Activated CD4-positive, alpha-beta T cell treated with anti-CD3 and anti-CD28 coated beads, Interleukin-2, amount 50 U/mL, for 4 hours (primary cell): Measurements from ENCODE around the gene POLQ.
"Not testable (repeated sequence)": the region's sequence is repeated elsewhere in the genome, so short reads cannot be mapped to it uniquely, and the experiment has no call there.

Experiments used
- DNase-seq, 2 experiments: peaks; one replicate each; pipeline ENCODE4 v3.0.0-alpha.2; 2020

The POLQ gene

DNA sequence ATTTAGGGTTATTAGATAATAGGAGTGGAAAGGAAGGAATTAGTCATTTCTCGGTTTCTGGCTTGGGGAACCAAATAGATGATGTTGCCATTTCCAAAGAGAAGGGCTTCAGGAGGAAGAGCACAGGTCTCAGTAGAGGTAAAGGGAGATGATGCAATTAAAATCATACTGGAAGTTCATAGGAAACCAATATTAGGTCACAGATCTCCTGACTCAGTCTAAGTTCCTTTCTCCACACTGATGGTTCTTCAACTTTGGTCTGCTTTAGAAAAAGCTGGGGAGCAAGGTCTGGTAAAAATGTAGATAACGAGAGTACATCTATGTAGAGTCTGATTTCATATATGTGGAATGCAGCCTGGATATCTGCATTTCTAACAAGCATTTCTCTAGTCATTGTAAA, 130.9 kb downstream of the POLQ start:
- no peak for DNase-seq

GRCh38 chr3:121411523-121411922, 134.3 kb downstream of the POLQ start:
- no peak for DNase-seq

- DNase-seq = no peak
These were observed 140.2 kb downstream of the POLQ start for GRCh38 chr3:121405631-121406030.

- no peak for DNase-seq
These were observed 146.0 kb downstream of the POLQ start for GRCh38 chr3:121399820-121400219.

GRCh38 chr3:121398051-121398450, 147.7 kb downstream of the POLQ start:
- DNase-seq = not testable (repeated sequence)

DNA sequence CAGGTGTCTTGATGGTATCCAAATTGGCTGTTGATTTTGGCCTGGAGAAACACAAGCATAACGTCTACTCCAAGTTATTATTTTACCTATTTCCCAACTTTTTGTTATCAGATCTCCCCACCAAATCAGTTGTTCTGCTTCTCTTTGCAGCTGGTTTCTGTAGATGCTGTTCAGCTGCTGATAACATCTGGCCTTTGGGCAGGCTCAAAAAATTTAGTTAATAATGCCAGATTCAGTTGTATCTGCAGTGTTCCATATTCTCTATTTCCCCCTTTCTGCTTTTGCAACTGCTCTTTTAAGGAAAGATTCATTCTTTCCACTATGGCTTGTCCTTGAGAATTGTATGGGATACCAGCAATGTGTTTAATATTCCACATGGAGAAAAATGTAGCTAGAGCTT, 149.8 kb downstream of the POLQ start:
- not testable (repeated sequence) for DNase-seq

- not testable (repeated sequence) for DNase-seq
These were observed 157.5 kb downstream of the POLQ start for GRCh38 chr3:121388308-121388707.
